ENCODE data around the gene RNF14. TPM values are rescaled to one million over a fixed set of nuclear protein-coding genes. Genes with fewer than 3 reads are reported as not detected.

Gene RNF14
- total and polyA plus RNA-seq, 9 of the 15 experiments (the other 6 are each of a cell fraction or from before 2014, with no cell fraction given): 36.3 to 140 (median 75.1) TPM

DNA sequence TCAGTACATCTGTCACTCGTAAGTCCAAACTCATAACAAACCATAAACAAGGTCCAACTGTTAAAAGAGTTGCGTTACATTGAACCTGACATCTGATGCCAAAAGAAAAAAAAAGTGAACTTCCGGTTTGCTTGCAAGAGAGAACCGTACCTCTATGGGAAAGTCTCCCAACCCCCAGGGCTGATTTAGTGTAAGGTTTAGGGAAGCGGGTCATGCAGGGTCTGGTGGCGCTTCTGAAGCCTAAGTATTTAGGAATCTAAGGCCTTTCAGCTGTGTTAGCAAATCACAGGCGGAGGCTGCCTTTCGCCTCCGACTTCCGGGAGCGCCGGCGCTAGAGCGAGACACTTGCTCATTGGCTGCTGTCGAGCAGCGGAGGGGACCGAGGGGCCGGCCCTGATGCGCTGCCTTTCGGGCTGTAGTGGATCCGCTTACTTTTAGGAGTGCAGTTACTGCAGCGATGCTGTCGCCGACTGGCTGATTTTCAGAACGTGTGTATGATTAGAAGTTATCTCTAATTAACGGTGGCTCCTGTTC, 55.9 kb downstream of the RNF14 start:
- Histone ChIP-seq H3K9me1 (ENCODE audit: control insufficient read depth, insufficient read depth, low read length) (no peaks in the 10 kb centered on the region), H3K9ac (ENCODE audit: insufficient read depth in 1 of 2, low read depth in 2 of 2, low read length in 2 of 2) (peak overlapping the region; percentile 44 to 78), H2AFZ (ENCODE audit: low read depth, low read length) (peak overlapping the region; percentile 84), H3K27me3 (ENCODE audit: control insufficient read depth in 2 of 2, insufficient read depth in 2 of 2, low read length in 2 of 2) (no peaks in the 10 kb centered on the region), H3K4me2 (ENCODE audit: insufficient read depth, low read length) (peak overlapping the region; percentile 66), H3K27ac (ENCODE audit: extremely low read depth, low read depth, low read length) (peak overlapping the region; percentile 68), H4K20me1 (replicated peaks; ENCODE audit: control insufficient read depth, insufficient read depth, low read length) (no peaks in the 10 kb centered on the region), H3K79me2 (ENCODE audit: control insufficient read depth, insufficient read depth, low read length) (no peaks in the 10 kb centered on the region), H3K36me3 (ENCODE audit: control insufficient read depth, insufficient read depth, low read length) (no peaks in the 10 kb centered on the region), H3K9me3 (replicated peaks; ENCODE audit: control insufficient read depth, insufficient read depth, low read depth, low read length) (peaks cover 3% of the 10 kb centered on the region; the same call in 1 of the 2 replicates), H3K4me1 (replicated peaks in 1 of 2; ENCODE audit: control insufficient read depth in 2 of 2, insufficient read depth in 2 of 2, low read length in 2 of 2) (peaks cover 4 to 6% of the 10 kb centered on the region in 2 experiments; a peak in 3 of 5 replicates), H3K4me3 (peak overlapping the region; percentile 31)
- ChIA-PET POLR2A (interaction anchor here (0.9 to 1.5 kb wide), 4 partner anchors 12 to 85 kb away, joined by 3 to 9 read pairs (median 4); partner anchors contain the start of gene GNPDA1), CTCF (ENCODE audit: low intra/inter-chr PET ratio) (no interaction called here)
- no TSS peak for BruUV-seq (replicated peaks)
- FAIRE-seq (peak; percentile 98), DNase-seq (ENCODE audit: extremely low read depth in 1 of 4, low spot score in 3 of 4) (peak; percentile 93 to 96 (median 94)), ATAC-seq (peak; percentile 100)
- in situ Hi-C loops (cut with MboI): no loop called here
- WGBS (ENCODE audit: insufficient coverage, low coverage, missing lambda C conversion rate): under 1% methylated on average over 26 of the region's 26 CpGs
- intact Hi-C loops (cut with micrococcal nuclease): no loop called here
- TF ChIP-seq SMARCA4 (IDR thresholded peaks at IDR 0.05) (peak; percentile 35; the same call in 1 of the 2 replicates), JUN (IDR thresholded peaks at IDR 0.05; ENCODE audit: borderline replicate concordance, low read depth, low read length) (0 out of 2 replicates have a peak, but pooled peaks have one; percentile 37), JUN (CRISPR knock-in tag; IDR thresholded peaks at IDR 0.05; ENCODE audit: borderline replicate concordance) (no peak), ESRRA (IDR thresholded peaks at IDR 0.05; ENCODE audit: borderline replicate concordance, low read depth) (0 out of 2 replicates have a peak, but pooled peaks have one; percentile 10), ATF3 (IDR thresholded peaks at IDR 0.05) (peak; percentile 18; the same call in 1 of the 2 replicates), ATF3 (CRISPR knock-in tag; conservative IDR thresholded peaks at IDR 0.05) (no peak), TBL1XR1 (IDR thresholded peaks at IDR 0.05; ENCODE audit: low read length in 2 of 2) (no peak), JUND (IDR thresholded peaks at IDR 0.05; ENCODE audit: borderline replicate concordance, low read depth, low read length) (no peak; the same call in 1 of the 2 replicates), JUND (tag; IDR thresholded peaks at IDR 0.05; ENCODE audit: borderline replicate concordance, low read depth, low read length) (peak; percentile 24; the same call in 1 of the 3 replicates), LCOR (CRISPR knock-in tag; IDR thresholded peaks at IDR 0.05) (peak; percentile 91; the same call in 1 of the 2 replicates), PTRF (tag; IDR thresholded peaks at IDR 0.05) (no peak), E2F6 (IDR thresholded peaks at IDR 0.05; ENCODE audit: borderline replicate concordance in 1 of 2, extremely low read depth in 1 of 2, insufficient read depth in 1 of 2, insufficient read length in 1 of 2, low read depth in 1 of 2, low read length in 1 of 2, poor library complexity in 1 of 2, severe bottlenecking in 1 of 2) (peak in 1 of 2 experiments; percentile 31), EHMT2 (IDR thresholded peaks at IDR 0.05) (peak; percentile 76; the same call in 1 of the 2 replicates), NCOA1 (IDR thresholded peaks at IDR 0.05; ENCODE audit: low read depth) (peak; percentile 32; the same call in 1 of the 2 replicates), CEBPB (tag; IDR thresholded peaks at IDR 0.05) (peak; percentile 78), NCOA6 (IDR thresholded peaks at IDR 0.05) (no peak), PML (IDR thresholded peaks at IDR 0.05; ENCODE audit: low read length) (0 out of 2 replicates have a peak, but pooled peaks have one; percentile 33), CBFB (CRISPR knock-in tag; IDR thresholded peaks at IDR 0.05) (no peak)
- TF ChIP-seq, protein P1, sequence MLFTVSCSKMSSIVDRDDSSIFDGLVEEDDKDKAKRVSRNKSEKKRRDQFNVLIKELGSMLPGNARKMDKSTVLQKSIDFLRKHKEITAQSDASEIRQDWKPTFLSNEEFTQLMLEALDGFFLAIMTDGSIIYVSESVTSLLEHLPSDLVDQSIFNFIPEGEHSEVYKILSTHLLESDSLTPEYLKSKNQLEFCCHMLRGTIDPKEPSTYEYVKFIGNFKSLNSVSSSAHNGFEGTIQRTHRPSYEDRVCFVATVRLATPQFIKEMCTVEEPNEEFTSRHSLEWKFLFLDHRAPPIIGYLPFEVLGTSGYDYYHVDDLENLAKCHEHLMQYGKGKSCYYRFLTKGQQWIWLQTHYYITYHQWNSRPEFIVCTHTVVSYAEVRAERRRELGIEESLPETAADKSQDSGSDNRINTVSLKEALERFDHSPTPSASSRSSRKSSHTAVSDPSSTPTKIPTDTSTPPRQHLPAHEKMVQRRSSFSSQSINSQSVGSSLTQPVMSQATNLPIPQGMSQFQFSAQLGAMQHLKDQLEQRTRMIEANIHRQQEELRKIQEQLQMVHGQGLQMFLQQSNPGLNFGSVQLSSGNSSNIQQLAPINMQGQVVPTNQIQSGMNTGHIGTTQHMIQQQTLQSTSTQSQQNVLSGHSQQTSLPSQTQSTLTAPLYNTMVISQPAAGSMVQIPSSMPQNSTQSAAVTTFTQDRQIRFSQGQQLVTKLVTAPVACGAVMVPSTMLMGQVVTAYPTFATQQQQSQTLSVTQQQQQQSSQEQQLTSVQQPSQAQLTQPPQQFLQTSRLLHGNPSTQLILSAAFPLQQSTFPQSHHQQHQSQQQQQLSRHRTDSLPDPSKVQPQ (CRISPR knock-in tag; IDR thresholded peaks at IDR 0.05; ENCODE audit: borderline replicate concordance): no peak

Data from K562 (cell line).